ENCODE data around the gene FAM47E. TPM values are rescaled to one million over a fixed set of nuclear protein-coding genes. Genes with fewer than 3 reads are reported as not detected.

Gene FAM47E
- total and polyA plus RNA-seq, 2 donors (not counting 1 experiment from before 2014, with no cell fraction given): 0.15 to 1.3 TPM

DNA sequence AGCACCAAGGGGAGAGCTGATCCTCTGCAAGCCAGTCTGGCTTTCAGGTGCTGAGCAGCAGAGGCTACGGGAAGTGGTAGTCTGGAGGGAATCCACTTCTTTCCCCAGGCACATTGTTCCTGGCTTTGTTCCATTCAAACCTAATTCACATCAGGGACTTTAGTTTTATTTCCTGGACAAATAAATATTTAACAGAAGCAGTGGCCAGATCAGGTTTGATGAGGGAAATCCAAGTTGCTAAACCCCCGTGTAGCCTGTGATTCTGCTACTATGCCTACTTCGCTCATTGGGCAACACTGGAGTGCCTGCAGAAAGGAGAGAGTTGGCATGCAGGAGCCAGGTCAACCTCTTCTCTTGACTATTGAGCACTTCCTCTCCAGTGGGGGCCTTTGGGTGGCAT, 41.2 kb downstream of the FAM47E start:
- H3K36me3 ChIP-seq (replicated peaks in 1 of 2; ENCODE audit: control extremely low read depth in 1 of 2, control insufficient read depth in 1 of 2, extremely low read depth in 1 of 2, insufficient read depth in 2 of 2, low read length in 1 of 2): no peaks in the 10 kb centered on the region
- no peak overlapping the region for H3K27ac ChIP-seq (ENCODE audit: low read length in 2 of 2)
- Mint-ChIP-seq H3K4me3 (no peak overlapping the region), H3K27me3 (peaks cover 47% of the 10 kb centered on the region), H3K4me1 (no peaks in the 10 kb centered on the region), H3K9me3 (ENCODE audit: insufficient read depth) (peaks cover 5% of the 10 kb centered on the region), H3K27ac (no peak overlapping the region)
- no peak overlapping the region for H3K4me2 ChIP-seq (replicated peaks; ENCODE audit: low read depth, low read length, poor library complexity, severe bottlenecking)
- DNase-seq (no peak), ATAC-seq (ENCODE audit: low read depth) (no peak)
- H3K4me1 ChIP-seq (ENCODE audit: control insufficient read depth in 2 of 2, insufficient read depth in 2 of 2, low read length in 2 of 2): no peaks in the 10 kb centered on the region
- TF ChIP-seq EZH2 (IDR thresholded peaks at IDR 0.05; ENCODE audit: borderline replicate concordance, insufficient read depth, low read depth, low read length, poor library complexity, severe bottlenecking): no peak
- TF ChIP-seq, protein P1, sequence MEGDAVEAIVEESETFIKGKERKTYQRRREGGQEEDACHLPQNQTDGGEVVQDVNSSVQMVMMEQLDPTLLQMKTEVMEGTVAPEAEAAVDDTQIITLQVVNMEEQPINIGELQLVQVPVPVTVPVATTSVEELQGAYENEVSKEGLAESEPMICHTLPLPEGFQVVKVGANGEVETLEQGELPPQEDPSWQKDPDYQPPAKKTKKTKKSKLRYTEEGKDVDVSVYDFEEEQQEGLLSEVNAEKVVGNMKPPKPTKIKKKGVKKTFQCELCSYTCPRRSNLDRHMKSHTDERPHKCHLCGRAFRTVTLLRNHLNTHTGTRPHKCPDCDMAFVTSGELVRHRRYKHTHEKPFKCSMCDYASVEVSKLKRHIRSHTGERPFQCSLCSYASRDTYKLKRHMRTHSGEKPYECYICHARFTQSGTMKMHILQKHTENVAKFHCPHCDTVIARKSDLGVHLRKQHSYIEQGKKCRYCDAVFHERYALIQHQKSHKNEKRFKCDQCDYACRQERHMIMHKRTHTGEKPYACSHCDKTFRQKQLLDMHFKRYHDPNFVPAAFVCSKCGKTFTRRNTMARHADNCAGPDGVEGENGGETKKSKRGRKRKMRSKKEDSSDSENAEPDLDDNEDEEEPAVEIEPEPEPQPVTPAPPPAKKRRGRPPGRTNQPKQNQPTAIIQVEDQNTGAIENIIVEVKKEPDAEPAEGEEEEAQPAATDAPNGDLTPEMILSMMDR (IDR thresholded peaks at IDR 0.05): no peak
- no peak overlapping the region for H3K9ac ChIP-seq (ENCODE audit: low read length)
- intact Hi-C loops (cut with micrococcal nuclease): no loop called here
- H4K20me1 ChIP-seq (ENCODE audit: control insufficient read depth, insufficient read depth, low read length, poor library complexity, severe bottlenecking): no peaks in the 10 kb centered on the region
- ChIA-PET POLR2A (no interaction called here), CTCF (no interaction called here)
- peaks cover 0 to 14% (median 0%) of the 10 kb centered on the region in 4 experiments for H3K27me3 ChIP-seq (replicated peaks in 1 of 4; ENCODE audit: control extremely low read depth in 1 of 4, control insufficient read depth in 3 of 4, insufficient read depth in 4 of 4, low read length in 3 of 4)
- 100% methylated on average over 2 of the region's 3 CpGs for WGBS (ENCODE audit: insufficient coverage)
- no peak overlapping the region for H2AFZ ChIP-seq (ENCODE audit: insufficient read depth, low read depth, low read length, poor library complexity, severe bottlenecking)
- peaks cover 0 to 13% (median 0%) of the 10 kb centered on the region in 3 donors for H3K9me3 ChIP-seq (ENCODE audit: control extremely low read depth in 1 of 3, control insufficient read depth in 2 of 3, insufficient read depth in 1 of 3, low read length in 2 of 3)
- no peaks in the 10 kb centered on the region for H3K79me2 ChIP-seq (ENCODE audit: control insufficient read depth, insufficient read depth, low read length)
- H3K4me3 ChIP-seq (ENCODE audit: control extremely low read depth in 1 of 5, extremely low read depth in 1 of 5, insufficient read depth in 1 of 5, low read depth in 2 of 5, low read length in 4 of 5): no peak overlapping the region

DNA sequence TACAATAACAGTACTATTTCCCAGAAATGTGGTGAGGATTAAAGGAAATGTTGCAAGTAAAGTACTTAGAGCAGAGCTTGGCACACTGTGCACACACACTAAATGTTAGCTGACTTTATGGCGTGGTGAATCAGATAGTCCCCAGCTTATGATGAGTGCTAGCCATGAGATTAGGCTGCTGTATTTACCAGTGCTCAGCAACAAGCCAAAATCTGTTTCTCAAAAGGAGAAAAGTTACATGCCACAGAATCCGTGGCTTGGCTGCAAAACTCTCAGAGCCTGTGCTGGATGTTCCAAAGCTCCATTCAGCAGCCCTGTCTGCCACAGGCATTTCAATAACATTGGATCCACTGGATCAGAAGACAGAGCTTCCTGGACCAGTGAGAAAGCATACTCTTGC, 42.3 kb downstream of the FAM47E start:
- H3K36me3 ChIP-seq (replicated peaks in 1 of 2; ENCODE audit: control extremely low read depth in 1 of 2, control insufficient read depth in 1 of 2, extremely low read depth in 1 of 2, insufficient read depth in 2 of 2, low read length in 1 of 2): no peaks in the 10 kb centered on the region
- no peaks in the 10 kb centered on the region for H3K79me2 ChIP-seq (ENCODE audit: control insufficient read depth, insufficient read depth, low read length)
- intact Hi-C loops (cut with micrococcal nuclease): no loop called here
- TF ChIP-seq EZH2 (IDR thresholded peaks at IDR 0.05; ENCODE audit: borderline replicate concordance, insufficient read depth, low read depth, low read length, poor library complexity, severe bottlenecking): no peak
- TF ChIP-seq, protein P1 (IDR thresholded peaks at IDR 0.05): no peak
- Mint-ChIP-seq H3K9me3 (ENCODE audit: insufficient read depth) (peaks cover 11% of the 10 kb centered on the region), H3K27me3 (peaks cover 40% of the 10 kb centered on the region), H3K4me3 (no peak overlapping the region), H3K4me1 (no peaks in the 10 kb centered on the region), H3K27ac (no peak overlapping the region)
- WGBS (ENCODE audit: insufficient coverage): 91% methylated on average over 2 of the region's 2 CpGs
- H4K20me1 ChIP-seq (ENCODE audit: control insufficient read depth, insufficient read depth, low read length, poor library complexity, severe bottlenecking): no peaks in the 10 kb centered on the region
- H3K27ac ChIP-seq (ENCODE audit: low read length in 2 of 2): no peak overlapping the region
- no peak for DNase-seq
- H3K9me3 ChIP-seq (ENCODE audit: control extremely low read depth in 1 of 3, control insufficient read depth in 2 of 3, insufficient read depth in 1 of 3, low read length in 2 of 3): peaks cover 0 to 17% (median 3%) of the 10 kb centered on the region in 3 donors
- H3K27me3 ChIP-seq (replicated peaks in 1 of 4; ENCODE audit: control extremely low read depth in 1 of 4, control insufficient read depth in 3 of 4, insufficient read depth in 4 of 4, low read length in 3 of 4): peaks cover 0 to 14% (median 0%) of the 10 kb centered on the region in 4 experiments
- H3K9ac ChIP-seq (ENCODE audit: low read length): no peak overlapping the region
- H3K4me3 ChIP-seq (ENCODE audit: control extremely low read depth in 1 of 5, extremely low read depth in 1 of 5, insufficient read depth in 1 of 5, low read depth in 2 of 5, low read length in 4 of 5): no peak overlapping the region
- no peak overlapping the region for H2AFZ ChIP-seq (ENCODE audit: insufficient read depth, low read depth, low read length, poor library complexity, severe bottlenecking)
- no peak overlapping the region for H3K4me2 ChIP-seq (replicated peaks; ENCODE audit: low read depth, low read length, poor library complexity, severe bottlenecking)
- POLR2A ChIA-PET: no interaction called here
- no peaks in the 10 kb centered on the region for H3K4me1 ChIP-seq (ENCODE audit: control insufficient read depth in 2 of 2, insufficient read depth in 2 of 2, low read length in 2 of 2)
- CTCF ChIA-PET: no interaction called here
- no peak for ATAC-seq (ENCODE audit: low read depth)
